ENCODE data around the gene SFT2D2.

SFT2D2 gene

GRCh38 chr1:168223681-168224540 lies 1.9 kb upstream of the SFT2D2 start:
- DNase-seq (ENCODE audit: low read depth), result no peak

DNA sequence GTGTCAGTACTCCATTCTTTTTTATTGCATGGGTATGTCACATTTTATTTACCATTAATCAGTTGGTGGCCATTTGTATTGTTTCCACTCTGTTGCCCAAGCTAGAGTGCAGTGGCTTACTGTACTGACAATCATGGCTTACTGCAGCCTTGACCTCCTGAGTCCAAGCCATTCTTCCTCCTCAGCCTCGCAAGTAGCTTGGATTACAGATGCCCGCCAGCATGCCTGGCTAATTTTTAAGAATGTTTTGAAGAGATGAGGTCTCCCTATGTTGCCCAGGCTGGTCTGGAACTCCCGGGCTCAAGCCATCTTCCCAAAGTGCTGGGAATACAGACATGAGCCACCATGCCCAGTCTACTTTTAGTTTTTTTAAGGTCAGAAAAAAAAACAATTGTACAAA lies 813 bp upstream of the SFT2D2 start:
- no peak for DNase-seq (ENCODE audit: low read depth)

DNA sequence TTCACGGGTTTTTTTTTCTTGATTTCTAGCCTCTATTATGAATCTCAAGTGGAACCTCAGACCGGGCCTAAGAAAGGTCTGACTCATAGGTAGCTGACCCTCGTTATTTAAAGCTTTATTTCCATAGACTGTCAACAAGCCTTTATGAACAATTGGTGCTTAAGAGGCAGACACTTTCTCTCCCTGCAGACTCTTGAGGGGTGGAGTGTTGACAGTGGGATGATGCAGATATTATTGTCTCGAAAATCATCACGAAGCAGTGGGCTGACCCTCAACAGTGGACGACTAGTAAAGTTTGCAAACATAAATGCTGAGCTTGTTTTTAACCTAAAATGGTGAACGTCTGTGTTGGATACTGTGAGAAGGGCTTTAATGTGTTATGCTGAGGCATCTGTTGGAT lies 1.8 kb downstream of the SFT2D2 start:
- DNase-seq (ENCODE audit: low read depth), result no peak

GRCh38 chr1:168229893-168230292 lies 4.1 kb downstream of the SFT2D2 start:
- no peak for DNase-seq (ENCODE audit: low read depth)

DNA sequence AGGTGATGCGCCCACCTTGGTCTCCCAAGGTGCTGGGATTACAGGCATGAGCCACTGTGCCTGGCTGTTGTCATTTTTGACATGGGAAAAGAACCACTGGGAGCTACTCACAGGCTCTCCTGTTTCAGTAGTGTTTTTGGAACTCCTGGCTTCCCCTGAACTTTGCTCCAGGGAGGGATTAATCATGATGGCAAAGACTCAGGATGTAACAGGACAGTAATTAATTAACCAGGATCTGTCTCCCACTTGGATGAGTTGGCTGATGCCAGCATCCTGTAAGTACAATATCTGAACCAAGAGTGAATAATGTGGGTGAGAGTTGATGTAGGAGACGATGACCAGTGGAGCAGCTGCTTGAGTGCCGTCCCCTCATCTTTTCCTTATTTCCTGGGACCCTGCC lies 4.9 kb downstream of the SFT2D2 start:
- DNase-seq (ENCODE audit: low read depth), result no peak

DNA sequence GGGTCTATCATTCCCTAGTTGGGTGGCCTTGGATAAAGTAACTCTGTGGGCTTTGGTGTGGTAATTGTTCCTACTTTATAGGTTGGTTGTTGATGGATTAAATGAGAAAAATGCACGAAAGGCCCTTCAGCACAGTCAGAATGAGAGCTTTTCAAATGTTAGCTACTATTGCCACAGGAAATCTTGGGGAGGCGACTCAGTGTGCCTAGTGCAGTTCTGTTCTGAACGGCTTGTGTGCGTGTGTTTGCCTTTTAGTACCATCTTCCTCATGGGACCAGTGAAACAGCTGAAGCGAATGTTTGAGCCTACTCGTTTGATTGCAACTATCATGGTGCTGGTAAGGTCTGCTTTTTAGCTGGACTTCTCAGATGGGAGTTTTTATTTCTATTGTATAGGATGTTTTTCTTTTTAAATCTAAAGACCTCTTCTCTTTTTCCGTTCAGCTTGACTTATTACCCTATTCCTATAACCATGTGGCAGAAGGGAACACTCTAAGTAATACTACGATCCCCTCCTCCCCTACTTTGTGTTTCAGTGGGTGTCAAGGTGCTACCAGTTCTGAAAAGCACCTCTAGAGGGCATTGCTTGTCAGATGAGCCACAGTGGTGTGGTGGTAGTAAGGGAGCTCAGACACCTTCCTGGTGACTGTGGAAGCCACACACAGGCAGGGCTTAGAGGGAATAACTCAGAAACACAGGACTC lies 9.2 kb downstream of the SFT2D2 start:
- no peak for DNase-seq (ENCODE audit: low read depth)

DNA sequence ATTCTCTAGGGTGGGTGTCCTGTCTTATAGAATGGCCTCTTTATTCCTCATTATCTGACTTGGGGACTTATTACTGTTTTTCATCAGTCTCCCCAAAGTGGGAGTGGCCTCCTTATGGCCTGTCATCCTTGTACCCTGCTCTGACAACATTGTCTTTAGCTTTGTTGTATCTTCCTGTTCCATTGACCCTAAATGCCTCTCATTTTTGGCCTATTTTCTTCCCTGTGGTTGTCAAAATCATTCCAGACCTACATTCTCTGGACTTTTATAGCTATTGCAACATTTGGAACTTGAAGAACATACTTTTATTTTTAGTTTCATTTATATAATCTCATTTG lies 9.7 kb downstream of the SFT2D2 start:
- DNase-seq (ENCODE audit: low read depth), result no peak

DNA sequence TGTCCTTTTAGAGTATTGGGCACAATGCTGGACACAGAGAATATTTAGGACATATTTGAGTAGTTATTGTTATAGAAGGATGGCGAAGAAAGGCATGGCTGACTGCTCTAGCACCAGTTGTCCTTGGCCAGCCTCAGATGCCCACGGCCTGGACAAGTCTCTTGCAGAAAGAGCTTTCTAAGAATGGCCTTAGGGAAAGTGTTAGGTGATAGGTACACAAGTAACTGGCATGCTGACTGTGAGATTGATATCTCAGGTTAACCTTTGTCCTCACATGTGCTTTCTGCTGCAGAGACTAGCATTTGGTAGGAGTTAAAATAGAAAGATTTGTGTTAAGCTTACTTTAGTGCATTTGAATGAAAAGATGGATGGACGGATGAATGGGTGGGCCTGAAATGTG lies 10.1 kb downstream of the SFT2D2 start:
- no peak for DNase-seq (ENCODE audit: low read depth)

- no peak for DNase-seq (ENCODE audit: low read depth)
Measured at GRCh38 chr1:168236836-168237611, 11.2 kb downstream of the SFT2D2 start.

DNA sequence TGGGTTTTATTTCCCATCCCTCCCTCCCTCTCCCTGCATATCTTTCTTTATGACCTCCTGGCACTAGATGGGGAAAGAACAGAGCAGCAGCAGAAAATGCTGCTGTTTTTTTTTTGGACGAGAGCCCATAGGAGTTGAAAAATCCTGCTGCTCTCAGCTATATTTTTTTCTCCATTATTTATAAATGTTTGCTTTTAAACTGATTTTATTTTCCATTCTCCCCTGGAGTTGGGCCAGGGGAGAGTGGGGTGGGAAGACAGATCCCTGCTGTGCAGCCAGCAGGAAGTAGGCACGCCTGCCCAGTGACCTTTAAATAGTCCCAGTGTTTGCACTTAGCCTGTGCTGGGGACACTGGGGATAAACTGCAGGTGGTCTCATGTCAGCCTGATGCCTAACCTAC lies 17.4 kb downstream of the SFT2D2 start:
- DNase-seq (ENCODE audit: low read depth), result no peak

- no peak for DNase-seq (ENCODE audit: low read depth)
Measured at GRCh38 chr1:168243636-168244212, 17.9 kb downstream of the SFT2D2 start.

GRCh38 chr1:168245042-168245441 lies 19.2 kb downstream of the SFT2D2 start:
- no peak for DNase-seq (ENCODE audit: low read depth)

DNA sequence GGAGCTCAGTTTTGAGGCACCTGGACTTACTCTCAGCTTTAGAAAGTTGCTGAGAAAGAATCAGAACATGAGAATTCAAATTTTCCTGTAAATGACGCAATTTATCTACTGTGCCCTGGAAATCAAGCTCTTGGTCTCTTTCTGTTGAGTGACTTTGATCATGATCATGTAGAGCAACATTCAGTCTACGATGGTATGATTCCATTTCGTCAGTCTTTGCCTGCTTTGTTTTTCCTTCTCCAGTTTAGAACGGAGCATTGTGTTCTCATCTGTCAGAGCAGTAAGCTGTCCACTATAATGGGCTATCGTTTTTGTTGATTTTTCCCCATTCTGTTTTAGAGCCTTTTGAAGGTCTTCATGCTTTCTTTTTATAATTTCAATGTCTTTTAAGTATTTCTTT lies 20.7 kb downstream of the SFT2D2 start:
- no peak for DNase-seq (ENCODE audit: low read depth)

DNA sequence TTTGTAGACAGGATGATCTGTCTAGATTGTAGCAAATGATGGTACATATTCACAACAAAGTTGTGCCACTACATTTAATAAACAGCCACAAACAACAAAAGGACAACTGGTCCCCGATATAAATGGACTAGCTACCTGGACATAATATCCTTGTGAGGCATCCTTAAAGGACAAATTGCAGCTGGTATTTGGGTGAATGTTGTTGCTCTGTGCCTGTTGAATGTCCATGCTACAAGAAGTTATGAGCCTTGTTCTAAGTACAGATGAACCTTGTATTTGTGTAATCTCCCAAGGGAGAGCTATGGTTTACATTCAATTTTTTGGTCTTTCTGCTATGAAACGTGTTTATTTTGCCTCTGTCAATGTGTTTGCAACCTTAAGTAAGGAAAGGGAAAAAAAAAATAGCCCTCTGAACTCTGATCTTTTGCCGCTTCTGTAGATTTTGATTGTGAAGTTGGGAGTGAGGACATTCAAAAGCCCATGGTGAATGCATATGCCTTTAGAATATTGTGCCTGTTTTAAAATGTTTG lies 26.5 kb downstream of the SFT2D2 start:
- DNase-seq (ENCODE audit: low read depth), result no peak

- no peak for DNase-seq (ENCODE audit: low read depth)
Measured at GRCh38 chr1:168256164-168256563, 30.4 kb downstream of the SFT2D2 start.

GRCh38 chr1:168257397-168257796 lies 31.6 kb downstream of the SFT2D2 start:
- DNase-seq (ENCODE audit: low read depth), result no peak

- DNase-seq (ENCODE audit: low read depth), result no peak
Measured at GRCh38 chr1:168259567-168259966, 33.8 kb downstream of the SFT2D2 start.

- DNase-seq (ENCODE audit: low read depth), result no peak
Measured at GRCh38 chr1:168260393-168260792, 34.6 kb downstream of the SFT2D2 start.

- DNase-seq (ENCODE audit: low read depth), result peak; percentile 43
Measured at GRCh38 chr1:168261390-168261789, 35.6 kb downstream of the SFT2D2 start.

GRCh38 chr1:168263130-168263529 lies 37.3 kb downstream of the SFT2D2 start:
- DNase-seq (ENCODE audit: low read depth), result no peak

DNA sequence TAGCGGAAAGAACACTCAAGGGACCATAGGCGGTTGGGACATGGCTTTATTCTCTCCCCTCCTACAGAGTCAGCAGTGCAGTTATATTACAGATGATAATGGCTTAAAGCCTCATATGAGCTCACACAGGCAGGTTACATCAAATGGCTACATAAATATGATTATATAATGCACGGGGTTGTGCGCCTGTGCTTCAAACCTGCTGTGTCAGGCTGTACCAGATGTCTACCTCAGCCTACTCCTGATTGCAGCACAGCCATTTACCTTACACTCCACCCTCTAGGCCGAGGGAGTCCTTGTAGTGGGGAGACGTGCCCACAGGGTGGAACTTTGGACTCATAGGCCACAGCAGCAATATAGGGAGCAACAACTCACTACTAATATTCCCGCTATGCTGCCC lies 38.5 kb downstream of the SFT2D2 start:
- DNase-seq (ENCODE audit: low read depth), result no peak

DNA sequence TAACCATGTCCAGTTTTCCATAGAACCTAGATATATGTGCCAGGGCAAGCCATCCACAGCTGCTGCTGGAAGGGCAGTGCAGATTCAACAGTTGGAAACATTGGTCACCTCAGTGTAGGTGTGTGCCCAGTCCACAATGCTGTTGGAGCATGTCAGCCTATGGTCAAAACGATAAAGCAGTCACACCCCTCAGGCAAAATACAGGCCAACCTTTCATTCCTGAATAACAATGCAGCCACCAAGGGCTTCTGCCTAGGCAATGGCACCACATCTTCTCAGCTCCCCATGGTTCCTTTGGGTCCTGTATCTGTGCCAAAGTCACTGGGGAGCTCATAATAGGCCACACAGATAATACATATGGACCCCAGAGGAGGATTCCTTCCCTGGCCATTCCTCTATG lies 39.8 kb downstream of the SFT2D2 start:
- no peak for DNase-seq (ENCODE audit: low read depth)

Data from GM04504 (cell line).